NB4 (cell line): ENCODE data around the gene KLHL2.

Source experiments
- CTCF ChIP-seq: IDR thresholded peaks from one replicate; pipeline ENCODE4 v1.5.1; 2012; ENCODE audit warnings: low read depth, low read length
- MYC ChIP-seq: IDR thresholded peaks from 2 replicates; pipeline ENCODE4 v1.6.1; 2011; ENCODE audit warnings: low read depth, low read length
- POLR2A ChIP-seq: IDR thresholded peaks from 2 replicates; pipeline ENCODE4 v1.6.1; 2011; ENCODE audit warnings: mild to moderate bottlenecking; ENCODE audit not compliant: insufficient read length; ENCODE audit errors: extremely low read depth
- TF ChIP-seq, protein P1 (sequence below): IDR thresholded peaks from 2 replicates; pipeline ENCODE4 v1.6.1; 2011; ENCODE audit warnings: low read depth, low read length

GRCh38 chr4:165288639-165289422, 81.5 kb downstream of the KLHL2 start:
- TF ChIP-seq CTCF (no peak), POLR2A (no peak), MYC (no peak)
- TF ChIP-seq, protein P1, sequence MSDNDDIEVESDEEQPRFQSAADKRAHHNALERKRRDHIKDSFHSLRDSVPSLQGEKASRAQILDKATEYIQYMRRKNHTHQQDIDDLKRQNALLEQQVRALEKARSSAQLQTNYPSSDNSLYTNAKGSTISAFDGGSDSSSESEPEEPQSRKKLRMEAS, result no peak
